ENCODE results near the gene TMEM121B. TPM values are rescaled to one million over a fixed set of nuclear protein-coding genes. Genes with fewer than 3 reads are reported as not detected.

TMEM121B gene
- total RNA-seq, 4 donors from 2014 or later = under 0.01 to 0.20 (median 0.16) TPM; not detected in 1

DNA sequence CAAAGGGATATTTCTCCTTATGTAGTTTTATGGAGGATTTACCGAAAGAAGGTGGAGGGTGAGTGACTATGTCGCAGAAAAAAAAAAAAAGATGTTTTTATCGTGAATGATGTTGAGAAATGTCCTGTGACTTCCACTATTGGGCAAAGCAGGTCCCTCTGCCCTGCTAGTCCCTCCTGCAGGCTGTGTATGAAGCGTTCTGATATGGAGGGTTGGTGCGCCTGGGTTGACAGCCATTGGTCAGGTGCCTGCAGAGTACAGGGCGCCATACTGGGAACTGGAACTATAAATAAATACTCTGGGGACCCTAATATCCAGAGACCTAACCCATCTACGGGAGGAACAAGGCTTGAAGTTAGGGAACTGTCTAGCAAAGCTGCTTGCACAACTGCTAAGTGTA lies 34.9 kb downstream of the TMEM121B start:
- H3K27me3 ChIP-seq = no peaks in the 10 kb centered on the region
- peak overlapping the region in 2 of 4 donors; percentile 90 to 92 for H3K4me3 ChIP-seq
- H3K9me3 ChIP-seq = no peaks in the 10 kb centered on the region
- DNase-seq = no peak
- in situ Hi-C loops (cut with MboI; ENCODE audit: low pct_ligation_motif_present in 1 of 4, low pct_unique_long_range_greater_than_20kb in 1 of 4, low sequenced_read_pairs in 3 of 4) = no loop called here
- peak overlapping the region in 1 of 4 donors; percentile 22 for H3K27ac ChIP-seq
- no peaks in the 10 kb centered on the region for H3K36me3 ChIP-seq
- H3K4me1 ChIP-seq = peaks cover 0 to 29% (median 18%) of the 10 kb centered on the region in 4 donors
- whole genome bisulfite sequencing, 2 donors (ENCODE audit: low coverage in 1 of 2) = 81 to 84% methylated on average over 6 to 7 of the region's 7 CpGs
- no peak for TF ChIP-seq EP300 (IDR thresholded peaks at IDR 0.05; ENCODE audit: low read depth)
- TF ChIP-seq, protein P1, sequence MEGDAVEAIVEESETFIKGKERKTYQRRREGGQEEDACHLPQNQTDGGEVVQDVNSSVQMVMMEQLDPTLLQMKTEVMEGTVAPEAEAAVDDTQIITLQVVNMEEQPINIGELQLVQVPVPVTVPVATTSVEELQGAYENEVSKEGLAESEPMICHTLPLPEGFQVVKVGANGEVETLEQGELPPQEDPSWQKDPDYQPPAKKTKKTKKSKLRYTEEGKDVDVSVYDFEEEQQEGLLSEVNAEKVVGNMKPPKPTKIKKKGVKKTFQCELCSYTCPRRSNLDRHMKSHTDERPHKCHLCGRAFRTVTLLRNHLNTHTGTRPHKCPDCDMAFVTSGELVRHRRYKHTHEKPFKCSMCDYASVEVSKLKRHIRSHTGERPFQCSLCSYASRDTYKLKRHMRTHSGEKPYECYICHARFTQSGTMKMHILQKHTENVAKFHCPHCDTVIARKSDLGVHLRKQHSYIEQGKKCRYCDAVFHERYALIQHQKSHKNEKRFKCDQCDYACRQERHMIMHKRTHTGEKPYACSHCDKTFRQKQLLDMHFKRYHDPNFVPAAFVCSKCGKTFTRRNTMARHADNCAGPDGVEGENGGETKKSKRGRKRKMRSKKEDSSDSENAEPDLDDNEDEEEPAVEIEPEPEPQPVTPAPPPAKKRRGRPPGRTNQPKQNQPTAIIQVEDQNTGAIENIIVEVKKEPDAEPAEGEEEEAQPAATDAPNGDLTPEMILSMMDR (IDR thresholded peaks at IDR 0.05) = no peak
- TF ChIP-seq POLR2AphosphoS5 (IDR thresholded peaks at IDR 0.05) = no peak
- intact Hi-C loops (cut with DNase I; ENCODE audit: low total_unique reads) = no loop called here

DNA sequence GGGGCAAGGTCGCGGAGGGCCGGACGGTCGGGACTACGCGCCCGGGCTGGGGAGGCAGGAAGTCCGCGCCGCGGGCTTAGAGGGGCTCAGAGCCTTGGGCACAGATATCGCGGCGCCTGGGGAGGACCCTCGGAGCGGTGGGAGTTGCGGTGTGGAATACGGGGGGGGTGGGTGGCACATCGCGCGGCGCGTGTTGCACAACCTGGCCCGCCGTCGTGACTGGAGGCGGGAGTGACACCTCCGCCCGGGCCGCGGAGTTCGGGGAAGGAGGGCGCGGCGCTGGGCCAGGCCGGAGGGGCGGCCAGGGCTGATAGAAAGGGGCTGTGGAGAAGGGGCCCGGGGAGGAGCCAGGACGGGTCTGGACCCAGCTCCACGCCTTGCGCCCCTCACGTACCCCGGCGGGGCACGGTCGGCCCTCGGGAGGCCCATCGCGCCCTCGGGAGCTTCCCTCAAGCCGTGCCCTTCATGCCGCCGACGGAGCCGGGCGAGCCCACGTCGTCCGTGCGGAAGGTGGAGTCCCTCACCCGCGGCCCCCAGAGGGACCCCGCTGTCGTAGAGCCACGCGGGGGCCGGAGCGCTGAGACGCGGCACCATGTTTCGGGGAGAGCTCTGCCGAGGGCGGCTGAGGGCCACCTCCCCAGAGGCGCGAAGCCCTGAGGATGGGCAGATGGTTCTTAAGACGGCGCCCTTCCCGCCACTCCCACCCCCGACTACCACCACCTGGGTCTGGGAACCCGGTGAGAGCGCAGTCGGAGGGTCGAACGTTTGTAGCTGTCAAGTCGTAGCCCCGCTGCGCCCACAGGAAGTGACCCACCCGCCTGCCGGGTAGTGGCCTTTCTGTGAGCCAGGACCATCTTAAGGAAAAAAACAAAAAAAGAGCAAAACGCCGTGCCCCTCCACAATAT lies 35.6 kb downstream of the TMEM121B start:
- H3K27ac ChIP-seq = peak overlapping the region; percentile 91 to 97 (median 93)
- peaks cover 0 to 29% (median 18%) of the 10 kb centered on the region in 4 donors for H3K4me1 ChIP-seq
- H3K36me3 ChIP-seq = no peaks in the 10 kb centered on the region
- intact Hi-C loops (cut with DNase I; ENCODE audit: low total_unique reads) = no loop called here
- in situ Hi-C loops (cut with MboI; ENCODE audit: low pct_ligation_motif_present in 1 of 4, low pct_unique_long_range_greater_than_20kb in 1 of 4, low sequenced_read_pairs in 3 of 4) = no loop called here
- peak overlapping the region; percentile 83 to 92 (median 90) for H3K4me3 ChIP-seq
- no peaks in the 10 kb centered on the region for H3K27me3 ChIP-seq
- WGBS, 2 donors (ENCODE audit: low coverage in 1 of 2) = 9 to 17% methylated on average over 2 to 79 of the region's 92 CpGs
- H3K9me3 ChIP-seq = no peaks in the 10 kb centered on the region
- TF ChIP-seq POLR2AphosphoS5 (IDR thresholded peaks at IDR 0.05) = no peak
- no peak for TF ChIP-seq EP300 (IDR thresholded peaks at IDR 0.05; ENCODE audit: low read depth)
- TF ChIP-seq, protein P1 (IDR thresholded peaks at IDR 0.05) = no peak
- no peak for TF ChIP-seq POLR2A (IDR thresholded peaks at IDR 0.05)
- peak; percentile 49 for DNase-seq

DNA sequence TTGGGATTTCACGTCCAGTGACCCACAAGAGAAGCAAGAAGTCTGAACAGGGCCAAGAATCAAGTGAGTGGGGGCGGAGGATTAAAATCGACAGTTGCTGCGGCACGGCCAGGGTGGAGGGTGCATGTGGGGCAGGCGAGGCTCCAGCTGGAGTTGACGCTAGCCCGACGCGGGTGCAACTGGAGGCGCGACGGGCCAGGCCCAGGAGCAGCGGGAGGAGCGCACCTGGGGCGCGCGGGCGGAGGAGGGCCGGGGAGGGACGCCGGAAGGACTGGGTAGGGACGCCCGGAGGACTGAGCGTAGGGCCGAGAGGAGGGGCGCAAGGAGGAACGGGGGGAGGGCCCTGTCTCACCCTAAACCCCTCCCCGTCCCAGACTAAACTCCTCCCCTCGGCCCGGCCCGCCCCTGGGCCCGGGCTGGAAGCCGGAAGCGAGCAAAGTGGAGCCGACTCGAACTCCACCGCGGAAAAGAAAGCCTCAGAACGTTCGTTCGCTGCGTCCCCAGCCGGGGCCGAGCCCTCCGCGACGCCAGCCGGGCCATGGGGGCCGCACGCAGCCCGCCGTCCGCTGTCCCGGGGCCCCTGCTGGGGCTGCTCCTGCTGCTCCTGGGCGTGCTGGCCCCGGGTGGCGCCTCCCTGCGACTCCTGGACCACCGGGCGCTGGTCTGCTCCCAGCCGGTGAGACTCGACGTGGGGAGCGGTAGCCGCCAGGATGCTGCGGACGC lies 36.4 kb downstream of the TMEM121B start, which contains the start of gene IL17RA:
IL17RA (plus strand) TSS at position 447 of the 723 bp plus-strand sequence; CDS start at position 539, 92 bp downstream.
- TF ChIP-seq POLR2A (IDR thresholded peaks at IDR 0.05) = peak; percentile 82
- TF ChIP-seq POLR2AphosphoS5 (IDR thresholded peaks at IDR 0.05) = peak; percentile 61 to 83 (median 83)
- no peak for TF ChIP-seq EP300 (IDR thresholded peaks at IDR 0.05; ENCODE audit: low read depth)
- intact Hi-C loops (cut with DNase I; ENCODE audit: low total_unique reads) (no loop called here), in situ Hi-C loops (cut with MboI; ENCODE audit: low pct_ligation_motif_present in 1 of 4, low pct_unique_long_range_greater_than_20kb in 1 of 4, low sequenced_read_pairs in 3 of 4) (no loop called here)
- Histone ChIP-seq H3K36me3 (no peaks in the 10 kb centered on the region), H3K27me3 (no peaks in the 10 kb centered on the region), H3K27ac (peak within 1 kb of the TSS; percentile 91 to 97 (median 93)), H3K4me1 (peaks cover 0 to 29% (median 18%) of the 10 kb centered on the region in 4 donors), H3K4me3 (peak within 1 kb of the TSS; percentile 83 to 92 (median 90)), H3K9me3 (no peaks in the 10 kb centered on the region)
- DNase-seq = peak; percentile 96
- WGBS, 2 donors (ENCODE audit: low coverage in 1 of 2) = 0 to 1% methylated on average over 2 to 39 of the region's 68 CpGs

DNA sequence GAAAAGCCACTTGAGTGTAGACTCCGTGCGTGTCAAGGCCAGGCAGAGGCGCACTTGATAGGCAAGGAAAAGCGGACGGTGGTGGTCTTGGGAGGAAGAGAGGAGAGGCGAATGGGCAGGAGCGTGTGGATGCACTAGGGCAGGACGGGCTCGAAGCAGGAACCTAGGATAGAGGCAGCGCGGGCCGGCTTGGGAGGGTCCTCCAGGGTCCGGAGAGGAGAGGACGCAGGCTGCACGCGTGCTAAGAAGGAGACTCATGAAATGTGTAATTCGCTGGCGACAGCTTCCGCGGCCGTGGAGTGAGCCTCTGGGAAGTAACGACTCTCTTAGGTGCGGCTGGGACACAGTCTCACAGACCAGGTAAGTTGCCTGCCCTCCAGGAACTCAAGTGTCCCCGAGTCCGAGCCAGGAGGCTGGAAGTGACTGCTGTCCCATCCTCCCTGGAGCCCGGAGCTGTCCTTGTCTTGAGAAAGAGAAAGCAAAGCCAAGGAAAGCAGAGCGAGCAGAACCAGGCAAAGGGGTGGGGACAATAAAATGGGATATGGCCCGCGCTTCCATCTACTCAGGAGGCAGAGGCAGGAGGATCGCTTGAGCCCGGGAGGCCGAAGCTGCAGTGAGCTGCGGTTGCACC lies 37.2 kb downstream of the TMEM121B start:
- Histone ChIP-seq H3K36me3 (no peaks in the 10 kb centered on the region), H3K27ac (peak overlapping the region; percentile 91 to 97 (median 93)), H3K9me3 (no peaks in the 10 kb centered on the region), H3K27me3 (no peaks in the 10 kb centered on the region), H3K4me1 (peaks cover 0 to 29% (median 18%) of the 10 kb centered on the region in 4 donors), H3K4me3 (peak overlapping the region in 3 of 4 donors; percentile 83 to 92 (median 90))
- in situ Hi-C loops (cut with MboI; ENCODE audit: low pct_ligation_motif_present in 1 of 4, low pct_unique_long_range_greater_than_20kb in 1 of 4, low sequenced_read_pairs in 3 of 4) (no loop called here), intact Hi-C loops (cut with DNase I; ENCODE audit: low total_unique reads) (no loop called here)
- TF ChIP-seq, protein P1 (IDR thresholded peaks at IDR 0.05) = no peak
- TF ChIP-seq POLR2A (IDR thresholded peaks at IDR 0.05) (no peak), POLR2AphosphoS5 (IDR thresholded peaks at IDR 0.05) (no peak), EP300 (IDR thresholded peaks at IDR 0.05; ENCODE audit: low read depth) (no peak)
- 92 to 100% methylated on average over 5 to 33 of the region's 33 CpGs for WGBS, 2 donors (ENCODE audit: low coverage in 1 of 2)
- no peak for DNase-seq
